Stimulated activated CD4-positive, alpha-beta T cell treated with anti-CD3 and anti-CD28 coated beads, Interleukin-4, amount 100 ng/mL, for 4 hours (primary cell): ENCODE data around the gene C1orf74.

Source experiments
- DNase-seq, 2 experiments: peaks; one replicate each; pipeline ENCODE4 v3.0.0-alpha.2; 2020

Gene C1orf74

GRCh38 chr1:209784265-209785169 is at the start of gene C1orf74:
C1orf74 (minus strand) TSS chr1:209784559; CDS start chr1:209783634, 925 bp downstream.
- peak; percentile 99 for DNase-seq

GRCh38 chr1:209831615-209832014 is 47.3 kb upstream of the C1orf74 start:
- DNase-seq: no peak

- DNase-seq: no peak
These were observed 46.4 kb upstream of the C1orf74 start for GRCh38 chr1:209830722-209831121.

- no peak for DNase-seq
These were observed 45.4 kb upstream of the C1orf74 start for GRCh38 chr1:209829716-209830115.

- peak; percentile 86 to 93 for DNase-seq
These were observed 43.3 kb upstream of the C1orf74 start, which contains the start of gene UTP25 for GRCh38 chr1:209827384-209828262. UTP25 (plus strand) TSS chr1:209827972; CDS start chr1:209828064, 92 bp downstream.

GRCh38 chr1:209825591-209826434 is 41.5 kb upstream of the C1orf74 start:
- no peak for DNase-seq

- no peak for DNase-seq
These were observed 39.0 kb upstream of the C1orf74 start for GRCh38 chr1:209823143-209824041.

- DNase-seq: no peak
These were observed 38.3 kb upstream of the C1orf74 start for GRCh38 chr1:209822706-209823105.

GRCh38 chr1:209820986-209821385 is 36.6 kb upstream of the C1orf74 start:
- no peak for DNase-seq

GRCh38 chr1:209819058-209819457 is 34.7 kb upstream of the C1orf74 start:
- DNase-seq: no peak

- DNase-seq: no peak
These were observed 33.3 kb upstream of the C1orf74 start for GRCh38 chr1:209817691-209818090.

GRCh38 chr1:209816923-209817322 is 32.6 kb upstream of the C1orf74 start:
- DNase-seq: no peak

- DNase-seq: no peak
These were observed 31.6 kb upstream of the C1orf74 start for GRCh38 chr1:209815931-209816341.

GRCh38 chr1:209815490-209815889 is 31.1 kb upstream of the C1orf74 start:
- no peak for DNase-seq

- DNase-seq: no peak
These were observed 29.5 kb upstream of the C1orf74 start for GRCh38 chr1:209813902-209814301.

GRCh38 chr1:209810783-209811182 is 26.4 kb upstream of the C1orf74 start:
- DNase-seq: no peak

GRCh38 chr1:209809611-209810010 is 25.3 kb upstream of the C1orf74 start:
- no peak for DNase-seq

GRCh38 chr1:209808059-209808581 is 23.8 kb upstream of the C1orf74 start:
- DNase-seq: no peak

GRCh38 chr1:209807509-209807908 is 23.1 kb upstream of the C1orf74 start:
- DNase-seq: no peak

- peak; percentile 62 to 65 for DNase-seq
These were observed 21.8 kb upstream of the C1orf74 start, which contains the start of gene IRF6 for GRCh38 chr1:209805875-209806760. IRF6 (minus strand) TSS chr1:209806142; CDS start chr1:209801413, 4,729 bp downstream.
